Endothelial cell of umbilical vein (primary cell): ENCODE results near the gene TMEM209. TPM values are rescaled to one million over a fixed set of nuclear protein-coding genes. Genes with fewer than 3 reads are reported as not detected.

Experiments
- BruUV-seq: library from RNA; stranded (reverse); fragments of 400-500 nt; replicated peaks from 2 replicates; lab custom pipeline; 2021; lab: Mats Ljungman, UMichigan
- CTCF ChIA-PET: fragments of 300-600, 350-600 bp; sonication (Branson Sonifier 250); formaldehyde crosslinking; loops from one replicate; lab custom pipeline; 2021; ENCODE audit warnings: antibody characterized with exemption, inconsistent platforms; lab: Charles Lee
- POLR2A ChIA-PET: fragments of 300-600, 350-600 bp; sonication (Branson Sonifier 250); formaldehyde crosslinking; loops from one replicate; lab custom pipeline; 2021; ENCODE audit warnings: antibody characterized with exemption, inconsistent platforms; lab: Charles Lee
- DNase-seq: peaks from one replicate; pipeline ENCODE4 v3.0.0-alpha.2; 2011; ENCODE audit warnings: low read depth, low spot score
- FAIRE-seq: peaks from 2 replicates; lab custom pipeline; 2011; peaks lifted over from hg19 to GRCh38; lab: Jason Lieb, UNC
- H2AFZ ChIP-seq: 2 replicates; pipeline ENCODE4 v1.6.0; 2012; ENCODE audit warnings: low read depth, low read length, control low read depth, inconsistent platforms
- H3K27ac ChIP-seq: 2 replicates; pipeline ENCODE4 v1.5.1; 2011; ENCODE audit warnings: low read depth, mild to moderate bottlenecking, control low read depth, low read length, moderate library complexity; ENCODE audit not compliant: insufficient read depth
- H3K27me3 ChIP-seq, 2 experiments: 2 replicates each; pipeline versions ENCODE4 v1.6.0 to v1.6.1; 2011; ENCODE audit warnings: low read length in 2 of 2, mixed read lengths in 1 of 2; ENCODE audit not compliant: control insufficient read depth in 2 of 2, insufficient read depth in 2 of 2
- H3K36me3 ChIP-seq, 2 experiments: 2 replicates in 1 of 2; 3 replicates in 1 of 2; pipeline ENCODE4 v1.5.1; 2011; ENCODE audit warnings: low read length in 2 of 2, mild to moderate bottlenecking in 1 of 2, moderate library complexity in 1 of 2; ENCODE audit not compliant: control insufficient read depth in 2 of 2, insufficient read depth in 2 of 2; ENCODE audit errors: extremely low read depth in 1 of 2
- H3K4me1 ChIP-seq: 3 replicates; pipeline ENCODE4 v1.5.1; 2011; ENCODE audit warnings: mild to moderate bottlenecking, low read length; ENCODE audit not compliant: control insufficient read depth, insufficient read depth; ENCODE audit errors: extremely low read depth
- H3K4me2 ChIP-seq: 2 replicates; pipeline ENCODE4 v1.6.1; 2011; ENCODE audit warnings: low read length, control low read depth, mixed read lengths; ENCODE audit not compliant: insufficient read depth
- H3K4me3 ChIP-seq, 3 experiments: fragments of 200-600 bp in 1 of 3; sonication (generic), shearing (Covaris generic) in 1 of 3; replicated peaks in 1 of 3; 2 replicates each; pipeline ENCODE4 v1.5.1; 2011 to 2016; ENCODE audit warnings: control low read depth in 3 of 3, low read length in 3 of 3, mild to moderate bottlenecking in 2 of 3, inconsistent platforms in 1 of 3, low read depth in 1 of 3, moderate library complexity in 1 of 3; ENCODE audit not compliant: insufficient read depth in 1 of 3
- H3K79me2 ChIP-seq: 2 replicates; pipeline ENCODE4 v1.6.0; 2012; ENCODE audit warnings: low read length, inconsistent platforms; ENCODE audit not compliant: control insufficient read depth, insufficient read depth
- H3K9ac ChIP-seq: replicated peaks from 2 replicates; pipeline ENCODE3; 2011; ENCODE audit warnings: low read length, control low read depth; ENCODE audit not compliant: insufficient read depth; ENCODE audit errors: extremely low read depth
- H3K9me1 ChIP-seq: replicated peaks from 3 replicates; pipeline ENCODE4 v1.6.0; 2011; ENCODE audit warnings: mild to moderate bottlenecking, low read length; ENCODE audit not compliant: control insufficient read depth, insufficient read depth; ENCODE audit errors: extremely low read depth
- H3K9me3 ChIP-seq: replicated peaks from 2 replicates; pipeline ENCODE4 v1.5.1; 2012; ENCODE audit warnings: low read length, inconsistent platforms; ENCODE audit not compliant: control insufficient read depth, insufficient read depth
- H4K20me1 ChIP-seq: replicated peaks from 2 replicates; pipeline ENCODE3; 2011; ENCODE audit warnings: mild to moderate bottlenecking, low read length; ENCODE audit not compliant: control insufficient read depth, insufficient read depth; ENCODE audit errors: extremely low read depth
- CTCF ChIP-seq, 2 donors: IDR thresholded peaks; 1 replicate in 1 of 2; 2 replicates in 1 of 2; pipeline ENCODE4 v1.5.1; 2011; ENCODE audit warnings: low read length in 2 of 2, mild to moderate bottlenecking in 2 of 2, moderate library complexity in 2 of 2, control low read depth in 1 of 2, inconsistent platforms in 1 of 2, low read depth in 1 of 2; ENCODE audit not compliant: insufficient read depth in 1 of 2; ENCODE audit errors: extremely low read depth in 1 of 2
- EZH2 ChIP-seq: IDR thresholded peaks from 2 replicates; pipeline ENCODE4 v1.6.1; 2012; ENCODE audit warnings: borderline replicate concordance, low read depth, mild to moderate bottlenecking, moderate library complexity, low read length, inconsistent platforms; ENCODE audit not compliant: severe bottlenecking
- FOS ChIP-seq: IDR thresholded peaks from 2 replicates; pipeline ENCODE4 v1.6.1; 2011; ENCODE audit warnings: mild to moderate bottlenecking, low read length, moderate library complexity, borderline replicate concordance; ENCODE audit not compliant: insufficient read depth
- GATA2 ChIP-seq: IDR thresholded peaks from 2 replicates; pipeline ENCODE4 v1.7.0; 2011; ENCODE audit warnings: low read depth, mild to moderate bottlenecking, moderate library complexity, mixed read lengths, low read length; ENCODE audit not compliant: insufficient read length, insufficient read depth
- JUN ChIP-seq: IDR thresholded peaks from 2 replicates; pipeline ENCODE4 v1.6.1; 2011; ENCODE audit warnings: borderline replicate concordance, low read depth; ENCODE audit not compliant: insufficient read length, insufficient read depth
- MAX ChIP-seq: IDR thresholded peaks from 2 replicates; pipeline ENCODE4 v1.6.1; 2011; ENCODE audit not compliant: insufficient read depth, insufficient read length
- MYC ChIP-seq: IDR thresholded peaks from one replicate; pipeline ENCODE4 v1.6.1; 2011; ENCODE audit warnings: mild to moderate bottlenecking, low read depth, low read length
- POLR2A ChIP-seq: IDR thresholded peaks from 2 replicates; pipeline ENCODE4 v1.6.1; 2012; ENCODE audit warnings: low read depth, mild to moderate bottlenecking, control low read depth, low read length
- POLR2AphosphoS5 ChIP-seq: IDR thresholded peaks from 2 replicates; pipeline ENCODE4 v1.6.1; 2012; ENCODE audit warnings: low read depth, mild to moderate bottlenecking, control low read depth, low read length, moderate library complexity; ENCODE audit not compliant: insufficient read depth
- dilution Hi-C: fragments of 300-500 bp; cut with MboI; formaldehyde crosslinking; loops from one replicate; pipeline ENCODE4 v1.15.0; 2019; ENCODE audit warnings: low sequenced_read_pairs; ENCODE audit not compliant: extremely low pct_ligation_motif_present
- intact Hi-C: fragments of 100-400 bp; cut with micrococcal nuclease; formaldehyde crosslinking; loops from one replicate; pipeline ENCODE4 v1.10.0; 2022
- polyA plus RNA-seq, 4 experiments: library from polyadenylated mRNA; depleted of rRNA in 3 of 4; stranded (reverse) in 3 of 4; unstranded in 1 of 4; fragments of >200 nt; gene quantifications; 2 replicates each; pipeline versions ENCODE4 v1.2.1 to v1.2.3, GENCODE V29; 2011 to 2012; ENCODE audit warnings: missing spikeins in 1 of 4
- total RNA-seq: library from RNA; stranded (reverse); gene quantifications from 2 replicates; pipeline ENCODE4 v1.2.3, GENCODE V29; 2021

The TMEM209 gene
- total and polyA plus RNA-seq, 2 donors (not counting 3 experiments of a cell fraction or from before 2014, with no cell fraction given): 13.0 to 16.6 TPM

- BruUV-seq: no TSS peak
- Histone ChIP-seq H3K27ac (no peak overlapping the region), H3K4me3 (no peak overlapping the region), H3K4me2 (no peak overlapping the region), H3K9me3 (no peaks in the 10 kb centered on the region), H3K9ac (no peak overlapping the region), H3K79me2 (no peaks in the 10 kb centered on the region), H3K36me3 (peaks cover 2 to 3% of the 10 kb centered on the region in 2 experiments), H3K9me1 (no peaks in the 10 kb centered on the region), H3K27me3 (no peaks in the 10 kb centered on the region), H3K4me1 (peaks cover 3% of the 10 kb centered on the region), H2AFZ (no peak overlapping the region), H4K20me1 (no peaks in the 10 kb centered on the region)
- ChIA-PET POLR2A (no interaction called here), CTCF (interaction anchor here (1.1 kb wide), 2 partner anchors 18 to 619 kb away, joined by 3 read pairs; no protein-coding TSS in a partner anchor)
- intact Hi-C loops (no loop called here), dilution Hi-C loops (no loop called here)
- no peak for DNase-seq
- FAIRE-seq: no peak
- TF ChIP-seq EZH2 (no peak), CTCF (IDR thresholded peaks at IDR 0.05; ENCODE audit: extremely low read depth in 1 of 2, insufficient read depth in 1 of 2, low read depth in 1 of 2, low read length in 2 of 2) (no peak), GATA2 (no peak), FOS (no peak), POLR2A (no peak), POLR2AphosphoS5 (no peak), JUN (no peak), MYC (no peak), MAX (no peak)
Observed at GRCh38 chr7:130139193-130139960, 65.8 kb downstream of the TMEM209 start.
